Lower lobe of right lung (tissue), 2 donors: ENCODE results near the gene DNAAF8. TPM values are rescaled to one million over a fixed set of nuclear protein-coding genes. Genes with fewer than 3 reads are reported as not detected.

Experiments used
- ATAC-seq, 2 donors: fragments of 200-7000 bp; cut with Tn5 transposase; one replicate each; pipeline ENCODE4 v1.9.1; 2020 to 2022; ENCODE audit warnings: mild to moderate bottlenecking in 2 of 2, moderate library complexity in 2 of 2
- DNase-seq: peaks from one replicate; pipeline ENCODE4 v3.0.0-alpha.2; 2020
- H3K27ac ChIP-seq: fragments of 200-600 bp; one replicate; pipeline ENCODE4 v1.8.0; 2022
- H3K27me3 ChIP-seq: fragments of 200-600 bp; one replicate; pipeline ENCODE4 v1.8.0; 2022; ENCODE audit warnings: low read depth
- H3K36me3 ChIP-seq: fragments of 200-600 bp; one replicate; pipeline ENCODE4 v1.8.0; 2022; ENCODE audit warnings: mild to moderate bottlenecking
- H3K4me1 ChIP-seq: fragments of 200-600 bp; one replicate; pipeline ENCODE4 v1.8.0; 2022
- H3K4me3 ChIP-seq: fragments of 200-600 bp; one replicate; pipeline ENCODE4 v1.8.0; 2022; ENCODE audit warnings: mild to moderate bottlenecking
- H3K9me3 ChIP-seq: fragments of 200-600 bp; one replicate; pipeline ENCODE4 v1.8.0; 2022
- intact Hi-C: fragments of 100-400 bp; cut with DNase I; formaldehyde crosslinking; loops from one replicate; pipeline ENCODE4 v1.11.0; 2022
- total RNA-seq: library from RNA; stranded (reverse); fragmentation: NEBNext Ultra II Directional; extraction: Animal tissue kit (Norgen Biotek cat#: 25700); gene quantifications from one replicate; pipeline ENCODE4 v1.2.1, GENCODE V29; 2021
- TF ChIP-seq, protein P1 (sequence below): fragments of 200-600 bp; IDR thresholded peaks from one replicate; pipeline ENCODE4 v1.8.0; 2022; ENCODE audit warnings: antibody characterized with exemption, mild to moderate bottlenecking
- donor health status: DM: no; HTN: yes; CAD: no; lungs with severe emphysema.

Gene DNAAF8
- total RNA-seq, 1 donor from 2014 or later = 3.4 TPM

DNA sequence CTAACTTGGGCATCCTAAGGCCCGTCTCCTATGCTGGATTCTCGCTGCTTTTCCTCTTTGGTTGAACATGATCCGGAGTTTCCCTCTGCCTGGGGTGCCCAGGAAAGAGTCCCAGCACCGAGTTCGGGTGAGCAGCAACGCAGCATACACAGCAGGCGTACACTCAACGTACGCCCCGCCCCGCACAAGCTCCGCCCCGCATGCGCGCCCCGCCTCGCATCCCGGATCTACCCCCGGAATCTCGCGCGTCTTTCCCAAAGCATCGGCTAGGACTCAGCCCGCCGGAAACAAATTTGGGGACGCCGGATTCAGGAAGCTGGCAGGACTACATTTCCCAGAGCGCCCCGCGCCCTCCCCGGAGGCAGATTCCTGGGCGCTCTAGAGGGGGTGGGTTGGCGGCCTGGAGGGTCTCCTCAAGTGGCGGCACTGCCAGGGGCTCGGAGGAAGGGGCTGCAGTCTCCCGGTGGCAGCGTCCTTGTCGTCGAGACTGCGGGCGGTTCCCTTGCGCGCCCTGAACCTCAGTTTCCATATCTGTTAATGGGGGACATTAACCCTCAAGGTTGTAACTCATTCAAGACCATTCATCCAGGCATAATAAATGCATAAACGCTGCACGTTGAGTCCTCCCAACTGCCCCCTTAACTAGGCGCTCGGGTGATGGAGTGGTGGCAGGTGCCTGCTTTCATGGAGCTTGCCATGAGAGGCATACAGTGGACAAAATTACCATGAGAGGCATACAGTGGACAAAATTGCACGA is 34.4 kb downstream of the DNAAF8 start:
- TF ChIP-seq, protein P1, sequence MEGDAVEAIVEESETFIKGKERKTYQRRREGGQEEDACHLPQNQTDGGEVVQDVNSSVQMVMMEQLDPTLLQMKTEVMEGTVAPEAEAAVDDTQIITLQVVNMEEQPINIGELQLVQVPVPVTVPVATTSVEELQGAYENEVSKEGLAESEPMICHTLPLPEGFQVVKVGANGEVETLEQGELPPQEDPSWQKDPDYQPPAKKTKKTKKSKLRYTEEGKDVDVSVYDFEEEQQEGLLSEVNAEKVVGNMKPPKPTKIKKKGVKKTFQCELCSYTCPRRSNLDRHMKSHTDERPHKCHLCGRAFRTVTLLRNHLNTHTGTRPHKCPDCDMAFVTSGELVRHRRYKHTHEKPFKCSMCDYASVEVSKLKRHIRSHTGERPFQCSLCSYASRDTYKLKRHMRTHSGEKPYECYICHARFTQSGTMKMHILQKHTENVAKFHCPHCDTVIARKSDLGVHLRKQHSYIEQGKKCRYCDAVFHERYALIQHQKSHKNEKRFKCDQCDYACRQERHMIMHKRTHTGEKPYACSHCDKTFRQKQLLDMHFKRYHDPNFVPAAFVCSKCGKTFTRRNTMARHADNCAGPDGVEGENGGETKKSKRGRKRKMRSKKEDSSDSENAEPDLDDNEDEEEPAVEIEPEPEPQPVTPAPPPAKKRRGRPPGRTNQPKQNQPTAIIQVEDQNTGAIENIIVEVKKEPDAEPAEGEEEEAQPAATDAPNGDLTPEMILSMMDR = no peak
- peak overlapping the region; percentile 92 for H3K27ac ChIP-seq

DNA sequence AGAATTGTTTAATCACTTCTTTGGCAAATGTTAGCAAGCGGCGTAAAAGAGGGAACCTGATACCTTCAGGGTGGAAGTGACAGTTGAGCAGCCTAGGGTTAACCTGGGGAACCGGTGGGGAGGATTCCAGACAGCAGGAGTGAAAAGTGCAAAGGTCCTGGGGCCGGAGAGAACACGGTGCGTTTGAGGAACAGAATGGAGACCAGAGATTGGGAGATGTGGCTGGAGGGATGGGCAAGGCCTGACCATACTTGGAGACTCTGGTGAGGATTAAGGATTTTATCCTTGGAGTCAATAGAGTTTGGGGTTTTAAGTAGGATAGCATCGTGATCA is 34.9 kb downstream of the DNAAF8 start:
- DNase-seq = no peak
- H3K27ac ChIP-seq = peak overlapping the region; percentile 92
- intact Hi-C loops = no loop called here

More for the DNA sequence above, 34.4 kb downstream of the DNAAF8 start:
- DNase-seq = peak; percentile 98
- Histone ChIP-seq H3K9me3 (no peaks in the 10 kb centered on the region), H3K27me3 (no peaks in the 10 kb centered on the region), H3K4me1 (peaks cover 34% of the 10 kb centered on the region), H3K4me3 (peak overlapping the region; percentile 96), H3K36me3 (peaks cover 15% of the 10 kb centered on the region)
- ATAC-seq = peak; percentile 95 to 96
- intact Hi-C loops = no loop called here

DNA sequence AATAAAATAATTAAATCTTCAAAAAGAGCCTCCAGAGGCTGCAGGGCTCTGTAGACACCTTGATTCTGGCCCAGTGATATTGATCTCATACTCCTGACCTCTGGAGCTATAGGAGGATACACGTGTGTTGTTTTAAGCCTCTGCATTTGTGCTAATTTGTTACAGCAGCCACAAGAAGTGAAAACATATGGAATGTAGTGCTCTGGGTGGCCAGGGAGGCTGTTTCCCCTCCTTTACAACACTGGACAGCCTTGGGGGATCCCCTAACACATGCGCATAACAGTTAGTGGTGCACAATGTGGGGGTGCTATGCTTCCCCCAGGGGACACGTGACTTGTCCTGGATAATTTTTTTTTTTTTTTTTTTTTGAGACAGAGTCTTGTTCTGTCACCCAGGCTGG is 37.3 kb downstream of the DNAAF8 start:
- Histone ChIP-seq H3K4me1 (peaks cover 17% of the 10 kb centered on the region), H3K27ac (no peak overlapping the region), H3K9me3 (no peaks in the 10 kb centered on the region), H3K36me3 (no peaks in the 10 kb centered on the region), H3K27me3 (no peaks in the 10 kb centered on the region), H3K4me3 (no peak overlapping the region)
- TF ChIP-seq, protein P1 = no peak
- intact Hi-C loops = no loop called here
- ATAC-seq (no peak), DNase-seq (no peak)

More for the DNA sequence above, 34.9 kb downstream of the DNAAF8 start:
- ATAC-seq = no peak
- no peaks in the 10 kb centered on the region for H3K9me3 ChIP-seq
- peaks cover 34% of the 10 kb centered on the region for H3K4me1 ChIP-seq
- H3K4me3 ChIP-seq = peak overlapping the region; percentile 96
- TF ChIP-seq, protein P1 = no peak
- peaks cover 9% of the 10 kb centered on the region for H3K36me3 ChIP-seq
- H3K27me3 ChIP-seq = no peaks in the 10 kb centered on the region

DNA sequence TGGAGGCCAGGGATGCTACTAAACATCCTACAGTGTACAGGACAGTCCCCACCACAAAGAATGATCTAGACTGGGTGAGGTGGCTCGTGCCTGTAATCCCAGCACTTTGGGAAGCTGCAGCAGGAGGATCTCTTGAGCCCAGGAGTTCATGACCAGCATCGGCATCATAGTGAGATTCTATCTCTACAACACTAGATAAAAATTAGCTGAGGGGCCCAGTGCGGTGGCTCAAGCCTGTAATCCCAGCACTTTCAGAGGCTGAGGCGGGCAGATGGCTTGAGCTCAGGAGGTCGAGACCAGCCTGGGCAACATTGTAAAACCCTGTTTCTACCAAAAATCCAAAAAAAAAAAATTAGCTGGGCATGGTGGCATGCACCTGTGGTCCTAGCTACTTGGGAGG is 38.0 kb downstream of the DNAAF8 start:
- Histone ChIP-seq H3K27ac (no peak overlapping the region), H3K4me1 (peaks cover 16% of the 10 kb centered on the region), H3K36me3 (no peaks in the 10 kb centered on the region), H3K9me3 (no peaks in the 10 kb centered on the region), H3K4me3 (no peak overlapping the region), H3K27me3 (no peaks in the 10 kb centered on the region)
- ATAC-seq = no peak
- TF ChIP-seq, protein P1 = no peak
- intact Hi-C loops = no loop called here
- DNase-seq = no peak

DNA sequence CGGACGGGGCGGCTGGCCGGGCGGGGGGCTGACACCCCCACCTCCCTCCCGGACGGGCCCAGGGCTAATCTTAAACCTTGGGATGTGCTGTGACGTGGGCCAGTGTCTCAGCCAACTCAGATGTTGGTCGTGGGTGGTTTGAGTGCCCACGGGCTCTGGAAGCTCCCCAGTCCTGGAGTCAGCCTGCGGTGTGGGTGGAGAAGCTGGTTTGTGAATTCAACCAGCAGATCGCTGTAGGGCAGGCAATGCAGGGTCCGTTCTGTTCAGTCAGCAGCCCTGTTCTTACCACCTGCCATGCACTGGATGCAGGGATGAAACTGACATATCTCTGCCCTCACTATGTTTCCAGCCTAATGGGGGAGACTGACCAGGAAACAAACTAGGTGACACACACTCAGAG is 40.7 kb downstream of the DNAAF8 start:
- H3K36me3 ChIP-seq = no peaks in the 10 kb centered on the region
- no peaks in the 10 kb centered on the region for H3K27me3 ChIP-seq
- DNase-seq (no peak), ATAC-seq (no peak)
- no peak overlapping the region for H3K27ac ChIP-seq
- intact Hi-C loops = no loop called here
- no peaks in the 10 kb centered on the region for H3K4me1 ChIP-seq
- H3K9me3 ChIP-seq = no peaks in the 10 kb centered on the region
- TF ChIP-seq, protein P1 = no peak
- H3K4me3 ChIP-seq = no peak overlapping the region
